Epithelial cell of proximal tubule (primary cell): ENCODE data around the gene PRPH2. TPM values are rescaled to one million over a fixed set of nuclear protein-coding genes. Genes with fewer than 3 reads are reported as not detected.

Experiments
- DNase-seq: peaks from one replicate; pipeline ENCODE4 v3.0.0-alpha.2; 2011; ENCODE audit warnings: low read depth
- H3K4me3 ChIP-seq: 2 replicates; pipeline ENCODE4 v1.5.1; 2011; ENCODE audit warnings: low read depth, mild to moderate bottlenecking, low read length
- CTCF ChIP-seq: conservative IDR thresholded peaks from 2 replicates; pipeline ENCODE4 v1.5.1; 2012; ENCODE audit warnings: low read depth, mild to moderate bottlenecking, low read length
- total RNA-seq: library from RNA; depleted of rRNA; stranded (reverse); fragments of >200 nt; gene quantifications from 2 replicates; pipeline ENCODE4 v1.2.3, GENCODE V29; 2015

Gene PRPH2
- total RNA-seq, 1 donor from 2014 or later = 1.6 TPM

GRCh38 chr6:42726026-42726425 is 3.6 kb upstream of the PRPH2 start:
- TF ChIP-seq CTCF = no peak
- H3K4me3 ChIP-seq = no peak overlapping the region
- no peak for DNase-seq

DNA sequence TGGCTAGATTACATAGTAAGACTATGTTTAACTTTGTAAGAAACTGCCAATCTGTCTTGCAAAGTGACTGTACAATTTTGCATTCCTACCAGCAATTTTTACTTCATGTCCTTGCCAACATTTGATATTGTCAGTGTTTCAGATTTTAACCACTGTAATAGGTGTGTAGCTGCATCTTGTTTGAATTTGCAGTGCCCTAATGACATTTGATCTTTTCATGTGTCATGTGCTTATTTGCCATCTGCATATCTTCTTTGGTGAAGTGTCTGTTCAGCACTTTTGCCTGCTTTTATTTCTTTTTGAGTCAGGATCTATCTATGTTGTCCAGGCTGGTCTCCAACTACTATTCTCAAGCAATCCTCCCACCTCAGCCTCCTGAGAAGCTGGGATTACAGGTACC is 2.4 kb upstream of the PRPH2 start:
- no peak for DNase-seq
- TF ChIP-seq CTCF = no peak
- no peak overlapping the region for H3K4me3 ChIP-seq

DNA sequence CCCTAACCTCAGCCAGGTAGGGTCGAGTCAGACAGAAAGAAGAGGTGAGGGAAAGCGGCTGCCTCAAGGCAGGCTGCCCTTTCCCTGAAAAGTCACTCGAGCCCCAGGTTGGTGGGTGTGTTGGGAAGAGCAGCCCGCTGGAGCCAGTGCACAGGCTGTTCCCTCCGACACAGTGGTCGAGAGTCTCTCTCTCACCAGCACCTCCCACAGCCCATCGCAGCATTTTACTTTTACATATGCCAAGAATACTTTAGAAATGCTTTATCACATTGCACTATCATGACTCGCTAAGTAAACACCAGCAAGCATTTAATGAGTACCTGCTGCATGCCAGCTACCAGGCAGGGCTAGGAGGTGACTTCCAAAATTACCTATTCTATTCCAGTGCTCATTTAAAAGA is 1.7 kb downstream of the PRPH2 start:
- H3K4me3 ChIP-seq = no peak overlapping the region
- DNase-seq = no peak
- TF ChIP-seq CTCF = no peak

GRCh38 chr6:42715871-42716270 is 6.5 kb downstream of the PRPH2 start:
- H3K4me3 ChIP-seq = no peak overlapping the region
- no peak for DNase-seq
- no peak for TF ChIP-seq CTCF

DNA sequence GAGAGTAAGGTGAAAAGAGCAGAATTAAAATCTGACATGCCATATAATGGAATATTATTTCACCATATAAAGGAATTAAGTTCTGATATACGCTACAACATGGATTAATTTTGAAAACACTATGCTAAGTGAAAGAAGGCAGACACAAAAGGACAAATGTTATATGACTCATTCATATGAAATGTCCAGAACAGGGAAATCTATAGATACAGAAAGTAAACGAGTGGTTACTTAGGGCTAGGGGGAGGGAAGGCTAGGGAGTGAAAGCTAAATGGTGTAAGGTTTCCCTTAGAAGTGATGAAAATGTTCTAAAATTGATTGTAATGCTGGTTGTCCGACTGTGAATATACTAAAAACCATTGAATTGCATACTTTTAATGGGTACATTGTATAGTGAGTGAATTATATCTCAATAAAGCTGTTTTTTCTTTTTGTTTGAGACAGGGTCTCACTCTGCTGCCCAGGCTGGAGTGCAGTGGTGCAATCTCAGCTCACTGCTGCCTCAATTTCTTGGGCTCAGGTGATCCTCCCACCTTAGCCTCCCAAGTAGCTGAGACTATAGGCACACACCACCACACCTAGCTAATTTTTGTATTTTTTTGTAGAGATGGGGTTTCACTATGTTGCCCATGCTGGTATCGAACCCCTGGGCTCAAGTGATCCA is 8.2 kb downstream of the PRPH2 start:
- no peak for TF ChIP-seq CTCF
- DNase-seq = no peak
- no peak overlapping the region for H3K4me3 ChIP-seq

DNA sequence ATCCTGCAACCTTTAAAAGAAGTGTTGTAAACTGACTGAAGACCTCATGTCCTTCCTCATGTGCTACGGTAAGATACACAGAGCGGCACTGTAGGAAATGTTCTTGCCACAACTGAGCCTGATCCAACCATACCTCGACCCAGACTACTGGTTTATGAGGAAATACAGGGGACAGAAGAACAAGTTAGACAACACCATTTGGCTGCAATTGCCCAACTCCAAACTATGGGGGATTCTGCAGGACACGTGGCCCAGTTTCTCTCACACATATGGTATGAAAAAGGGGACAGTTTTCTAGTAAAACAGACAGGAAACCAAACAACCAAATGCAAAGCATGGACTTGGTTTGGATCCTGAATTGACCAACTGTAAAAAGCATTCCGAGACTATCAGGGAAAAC is 10.5 kb downstream of the PRPH2 start:
- TF ChIP-seq CTCF = no peak
- H3K4me3 ChIP-seq = no peak overlapping the region
- no peak for DNase-seq

DNA sequence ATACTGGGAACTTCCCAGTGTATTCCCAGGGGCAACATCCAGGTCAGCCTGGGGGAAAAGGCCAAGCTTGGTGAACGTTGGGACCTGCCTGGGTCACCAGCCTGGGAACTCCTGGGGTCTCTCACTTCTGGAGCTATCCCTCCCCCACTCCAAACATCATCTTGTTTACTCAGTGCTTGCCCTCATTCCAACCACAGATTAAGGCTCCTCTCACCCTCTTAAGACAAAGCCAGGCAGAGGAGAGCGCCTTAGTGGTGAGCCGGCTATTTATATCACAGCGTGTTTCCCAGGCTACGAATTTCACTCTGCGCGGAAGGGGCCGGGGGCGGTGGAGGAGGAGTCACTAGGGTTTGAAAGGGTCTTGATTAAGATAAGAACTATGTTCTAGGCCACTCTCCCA is 12.1 kb downstream of the PRPH2 start:
- H3K4me3 ChIP-seq = no peak overlapping the region
- TF ChIP-seq CTCF = no peak
- no peak for DNase-seq
